ENCODE results near the gene AP5Z1. TPM values are rescaled to one million over a fixed set of nuclear protein-coding genes. Genes with fewer than 3 reads are reported as not detected.
"Not testable (repeated sequence)": the region's sequence is repeated elsewhere in the genome, so short reads cannot be mapped to it uniquely, and the experiment has no call there.

Gene AP5Z1
- total RNA-seq, 4 donors from 2014 or later, result 13.0 to 33.9 (median 26.8) TPM

DNA sequence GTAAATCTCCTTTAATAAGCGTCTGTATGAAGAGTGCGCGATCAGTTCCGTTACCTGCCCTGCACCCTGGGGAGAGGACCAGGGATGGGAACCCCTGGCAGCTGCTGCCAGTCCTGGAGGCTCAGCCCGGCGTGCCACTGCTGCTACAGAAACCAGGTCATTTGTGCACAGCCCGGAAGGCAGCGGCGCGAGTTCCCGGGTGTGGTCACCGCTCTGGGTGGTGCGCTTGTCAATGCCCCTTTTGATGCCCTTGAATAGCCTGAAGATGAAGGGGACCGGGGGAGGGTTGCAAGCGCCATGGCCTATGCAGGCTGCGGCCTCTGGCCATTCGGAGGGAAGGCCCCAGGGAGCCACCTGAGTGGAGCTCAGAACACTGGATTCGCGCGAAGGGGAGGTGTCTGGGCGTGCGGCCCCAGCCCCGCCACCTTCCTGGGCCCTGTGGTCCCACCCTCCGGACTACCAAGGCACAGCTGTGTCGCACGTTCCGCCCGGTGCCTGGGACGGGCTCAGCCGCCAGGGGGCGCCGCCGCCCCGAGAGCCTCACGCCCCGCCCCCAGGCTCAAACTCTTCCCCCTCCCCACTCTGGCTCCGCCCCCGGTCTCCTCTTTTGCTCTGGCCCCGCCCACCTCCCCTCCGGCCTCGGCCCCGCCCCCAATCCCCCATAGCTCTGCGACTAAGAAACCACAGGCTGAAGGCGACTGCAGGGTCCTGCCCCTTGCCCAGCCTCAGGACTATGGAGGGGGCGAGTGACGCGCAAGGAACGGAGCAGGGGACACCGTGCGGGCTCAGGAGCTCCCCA, 16.5 kb downstream of the AP5Z1 start:
- H3K4me1 ChIP-seq, result peaks cover 0 to 20% (median 5%) of the 10 kb centered on the region in 3 donors
- ATAC-seq, result peak; percentile 60
- H3K9me3 ChIP-seq, result no peaks in the 10 kb centered on the region
- peak overlapping the region in 3 of 4 donors; percentile 22 to 84 (median 69) for H3K27ac ChIP-seq
- WGBS, 2 donors (ENCODE audit: low coverage in 1 of 2), result 83% methylated on average over 6 of the region's 50 CpGs; no CpG with 5 or more reads in 1 of the 2 donors
- H3K36me3 ChIP-seq, result peaks cover 0 to 51% of the 10 kb centered on the region in 2 donors
- H3K27me3 ChIP-seq, result no peaks in the 10 kb centered on the region
- no peak for TF ChIP-seq POLR2AphosphoS5 (IDR thresholded peaks at IDR 0.05)
- TF ChIP-seq CTCF (IDR thresholded peaks at IDR 0.05), result peak in 3 of 4 experiments; percentile 69 to 96 (median 69)
- H3K4me3 ChIP-seq, result peak overlapping the region; percentile 31 to 59

DNA sequence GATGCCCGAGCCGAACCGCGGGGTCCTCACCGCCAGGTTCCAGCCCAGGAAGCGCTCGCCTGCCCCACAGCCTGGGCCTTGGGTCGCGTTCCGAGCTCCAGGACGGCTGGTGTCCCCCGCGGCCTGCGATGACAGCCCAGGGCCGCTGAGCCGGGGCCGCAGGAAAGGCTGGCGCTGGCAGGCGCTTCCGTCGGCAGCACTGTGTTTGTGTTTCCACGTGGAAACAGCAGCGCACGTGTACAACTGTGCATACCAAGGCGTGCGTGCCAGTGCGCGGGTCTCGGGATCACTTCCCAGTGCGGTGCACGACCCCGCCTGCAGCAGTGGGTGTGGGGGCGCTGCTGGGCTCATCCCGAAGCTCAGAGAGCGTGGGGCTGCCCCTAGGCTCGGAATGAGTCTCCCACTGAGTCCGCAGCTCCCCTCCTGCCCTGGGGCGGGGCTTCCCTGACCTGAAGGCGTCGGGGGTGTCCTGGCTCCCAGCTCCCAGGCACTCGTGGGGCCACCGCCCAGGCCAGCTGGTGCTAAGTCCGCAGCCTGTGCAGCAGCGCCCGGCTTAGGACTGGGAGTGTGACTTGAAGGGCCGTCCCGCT, 17.2 kb downstream of the AP5Z1 start:
- peak; percentile 23 for ATAC-seq
- WGBS, 2 donors (ENCODE audit: low coverage in 1 of 2), result 7% methylated on average over 3 of the region's 47 CpGs; no CpG with 5 or more reads in 1 of the 2 donors
- H3K4me1 ChIP-seq, result peaks cover 0 to 20% (median 5%) of the 10 kb centered on the region in 3 donors
- no peaks in the 10 kb centered on the region for H3K9me3 ChIP-seq
- peaks cover 0 to 44% of the 10 kb centered on the region in 2 donors for H3K36me3 ChIP-seq
- H3K4me3 ChIP-seq, result peak overlapping the region; percentile 31 to 59
- H3K27ac ChIP-seq, result peak overlapping the region in 3 of 4 donors; percentile 22 to 84 (median 69)
- H3K27me3 ChIP-seq, result no peaks in the 10 kb centered on the region
- TF ChIP-seq POLR2AphosphoS5 (IDR thresholded peaks at IDR 0.05) (peak; percentile 18), POLR2A (IDR thresholded peaks at IDR 0.05) (no peak)

DNA sequence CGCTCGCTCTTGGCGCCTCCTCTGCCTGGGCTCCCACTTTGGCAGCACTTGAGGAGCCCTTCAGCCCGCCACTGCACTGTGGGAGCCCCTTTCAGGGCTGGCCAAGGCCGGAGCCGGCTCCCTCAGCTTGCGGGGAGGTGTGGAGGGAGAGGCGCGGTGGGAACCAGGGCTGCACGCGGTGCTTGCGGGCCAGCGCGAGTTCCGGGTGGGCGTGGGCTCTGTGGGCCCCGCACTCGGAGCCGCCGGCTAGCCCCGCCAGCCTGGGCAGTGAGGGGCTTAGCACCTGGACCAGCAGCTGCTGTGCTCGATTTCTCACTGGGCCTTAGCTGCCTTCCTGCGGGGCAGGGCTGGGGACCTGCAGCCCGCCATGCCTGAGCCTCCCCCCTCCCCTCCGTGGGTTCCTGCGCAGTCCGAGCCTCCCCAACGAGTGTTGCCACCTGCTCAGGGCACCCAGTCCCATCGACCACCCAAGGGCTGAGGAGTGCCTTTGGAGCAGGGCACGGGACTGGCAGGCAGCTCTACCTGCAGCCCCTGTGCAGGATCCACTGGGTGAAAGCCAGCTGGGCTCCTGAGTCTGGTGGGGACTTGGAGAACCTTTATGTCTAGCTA, 18.1 kb downstream of the AP5Z1 start:
- not testable (repeated sequence) for H3K27me3 ChIP-seq, H3K9me3 ChIP-seq, ATAC-seq, H3K4me3 ChIP-seq
- Histone ChIP-seq H3K27ac (peak overlapping the region in 1 of 4 donors; percentile 69), H3K36me3 (peaks cover 0 to 36% of the 10 kb centered on the region in 2 donors), H3K4me1 (peaks cover 0 to 26% (median 9%) of the 10 kb centered on the region in 3 donors)
- 90% methylated on average over 15 of the region's 30 CpGs; no CpG with 5 or more reads in 1 of the 2 donors for WGBS, 2 donors (ENCODE audit: low coverage in 1 of 2)

DNA sequence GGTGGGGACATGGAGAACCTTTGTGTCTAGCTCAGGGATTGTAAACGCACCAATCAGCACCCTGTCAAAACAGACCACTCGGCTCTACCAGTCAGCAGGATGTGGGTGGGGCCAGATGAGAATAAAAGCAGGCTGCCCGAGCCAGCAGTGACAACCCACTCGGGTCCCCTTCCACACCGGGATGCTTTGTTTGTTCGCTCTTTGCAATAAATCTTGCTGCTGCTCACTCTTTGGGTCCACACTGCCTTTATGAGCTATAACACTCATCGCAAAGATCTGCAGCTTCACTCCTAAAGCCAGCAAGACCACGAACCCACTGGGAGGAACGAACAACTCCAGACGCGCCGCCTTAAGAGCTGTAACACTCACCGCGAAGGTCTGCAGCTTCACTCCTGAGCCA, 18.7 kb downstream of the AP5Z1 start:
- peaks cover 0 to 28% (median 10%) of the 10 kb centered on the region in 3 donors for H3K4me1 ChIP-seq
- peaks cover 0 to 29% of the 10 kb centered on the region in 2 donors for H3K36me3 ChIP-seq
- not testable (repeated sequence) for H3K4me3 ChIP-seq, ATAC-seq, H3K27me3 ChIP-seq, H3K9me3 ChIP-seq, H3K27ac ChIP-seq
- 100% methylated on average over 1 of the region's 14 CpGs; no CpG with 5 or more reads in 1 of the 2 donors for WGBS, 2 donors (ENCODE audit: low coverage in 1 of 2)

DNA sequence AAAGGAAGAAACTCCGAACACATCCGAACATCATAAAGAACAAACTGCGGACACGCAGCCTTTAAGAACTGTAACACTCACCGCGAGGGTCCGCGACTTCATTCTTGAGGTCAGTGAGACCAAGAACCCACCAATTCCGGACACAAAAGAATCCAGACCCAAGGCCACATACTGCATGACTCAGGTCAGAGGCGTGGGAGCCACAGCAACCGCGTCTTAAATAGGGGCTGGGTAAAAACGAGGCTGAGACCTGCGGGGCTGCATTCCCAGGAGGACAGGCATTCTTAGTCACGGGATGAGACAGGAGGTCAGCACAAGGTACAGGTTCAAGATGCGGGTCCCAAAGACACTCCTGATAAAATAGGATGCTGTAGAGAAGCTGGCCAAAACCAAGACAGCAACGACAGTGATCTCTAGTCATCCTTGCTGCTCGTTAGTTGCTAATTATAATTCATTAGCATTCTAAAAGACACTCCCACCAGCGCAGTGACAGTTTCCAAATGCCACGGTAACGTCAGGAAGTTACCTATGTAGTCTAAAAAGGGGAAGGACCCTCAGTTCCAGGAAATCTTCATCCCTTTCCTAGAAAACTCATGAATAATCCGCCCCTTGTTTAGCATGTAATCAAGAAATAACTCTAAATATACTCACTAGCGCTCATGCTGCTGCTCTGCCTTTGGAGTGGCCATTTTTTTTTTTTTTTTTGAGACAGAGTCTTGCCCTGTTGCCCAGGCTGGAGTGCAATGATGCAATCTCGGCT, 19.3 kb downstream of the AP5Z1 start:
- H3K4me3 ChIP-seq, result no peak overlapping the region
- no peak overlapping the region for H3K27ac ChIP-seq
- no peaks in the 10 kb centered on the region for H3K27me3 ChIP-seq
- WGBS, 2 donors (ENCODE audit: low coverage in 1 of 2), result 70 to 93% methylated on average over 2 to 11 of the region's 24 CpGs
- no peak for ATAC-seq
- TF ChIP-seq POLR2AphosphoS5 (IDR thresholded peaks at IDR 0.05), result no peak
- no peak for TF ChIP-seq EP300 (IDR thresholded peaks at IDR 0.05)
- TF ChIP-seq CTCF (IDR thresholded peaks at IDR 0.05), result no peak
- no peak for TF ChIP-seq POLR2A (IDR thresholded peaks at IDR 0.05)
- H3K36me3 ChIP-seq, result peaks cover 0 to 23% of the 10 kb centered on the region in 2 donors
- peaks cover 0 to 30% (median 10%) of the 10 kb centered on the region in 3 donors for H3K4me1 ChIP-seq
- H3K9me3 ChIP-seq, result no peaks in the 10 kb centered on the region

DNA sequence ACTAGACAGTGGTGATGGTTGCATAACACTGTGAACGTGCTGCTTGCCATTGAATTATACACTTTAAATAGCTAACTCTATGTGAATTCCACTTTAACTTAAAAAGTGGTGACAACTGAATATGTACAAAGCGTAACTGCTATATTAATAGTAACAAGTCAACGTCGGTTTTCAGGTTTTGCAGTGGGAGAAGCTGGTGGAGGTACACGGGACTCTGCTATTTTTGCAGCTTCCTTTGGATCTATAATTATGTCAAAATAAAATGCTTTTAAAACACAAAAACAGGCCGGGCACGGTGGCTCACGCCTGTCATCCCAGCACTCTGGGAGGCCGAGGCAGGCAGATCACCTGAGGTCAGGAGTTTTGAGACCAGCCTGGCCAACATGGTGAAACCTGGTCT, 21.0 kb downstream of the AP5Z1 start:
- H3K27me3 ChIP-seq, result no peaks in the 10 kb centered on the region
- ATAC-seq, result no peak
- H3K9me3 ChIP-seq, result no peaks in the 10 kb centered on the region
- TF ChIP-seq POLR2A (IDR thresholded peaks at IDR 0.05) (no peak), POLR2AphosphoS5 (IDR thresholded peaks at IDR 0.05) (no peak), EP300 (IDR thresholded peaks at IDR 0.05) (no peak), CTCF (IDR thresholded peaks at IDR 0.05) (no peak)
- H3K27ac ChIP-seq, result no peak overlapping the region
- no peak overlapping the region for H3K4me3 ChIP-seq
- H3K4me1 ChIP-seq, result peaks cover 0 to 35% (median 10%) of the 10 kb centered on the region in 3 donors
- WGBS, 2 donors (ENCODE audit: low coverage in 1 of 2), result 87% methylated on average over 8 to 9 of the region's 9 CpGs
- H3K36me3 ChIP-seq, result peaks cover 0 to 6% of the 10 kb centered on the region in 2 donors

Data from gastroesophageal sphincter (tissue), 4 donors.